ENCODE measurements around the gene SFXN1.

DNA sequence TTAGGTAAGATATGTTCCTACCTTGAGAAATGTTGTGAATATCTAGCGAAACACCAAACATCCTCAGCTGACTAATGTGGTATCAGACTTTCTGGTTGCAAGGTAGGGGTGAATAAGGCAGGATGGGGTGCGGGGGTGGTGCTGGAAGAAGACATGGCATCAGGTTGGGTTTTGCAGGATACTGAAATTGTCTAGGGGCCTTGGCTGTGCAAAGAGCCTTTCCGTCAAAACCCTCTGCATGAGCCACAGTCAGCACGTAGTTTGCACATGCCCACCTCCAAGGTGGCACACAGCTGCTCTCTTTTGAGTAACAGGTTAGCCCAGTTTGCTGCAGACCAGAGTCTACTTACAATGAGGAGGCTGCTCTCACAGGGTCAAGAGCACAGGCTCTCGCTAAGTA, 42.0 kb downstream of the SFXN1 start:
- TF ChIP-seq, protein P1, sequence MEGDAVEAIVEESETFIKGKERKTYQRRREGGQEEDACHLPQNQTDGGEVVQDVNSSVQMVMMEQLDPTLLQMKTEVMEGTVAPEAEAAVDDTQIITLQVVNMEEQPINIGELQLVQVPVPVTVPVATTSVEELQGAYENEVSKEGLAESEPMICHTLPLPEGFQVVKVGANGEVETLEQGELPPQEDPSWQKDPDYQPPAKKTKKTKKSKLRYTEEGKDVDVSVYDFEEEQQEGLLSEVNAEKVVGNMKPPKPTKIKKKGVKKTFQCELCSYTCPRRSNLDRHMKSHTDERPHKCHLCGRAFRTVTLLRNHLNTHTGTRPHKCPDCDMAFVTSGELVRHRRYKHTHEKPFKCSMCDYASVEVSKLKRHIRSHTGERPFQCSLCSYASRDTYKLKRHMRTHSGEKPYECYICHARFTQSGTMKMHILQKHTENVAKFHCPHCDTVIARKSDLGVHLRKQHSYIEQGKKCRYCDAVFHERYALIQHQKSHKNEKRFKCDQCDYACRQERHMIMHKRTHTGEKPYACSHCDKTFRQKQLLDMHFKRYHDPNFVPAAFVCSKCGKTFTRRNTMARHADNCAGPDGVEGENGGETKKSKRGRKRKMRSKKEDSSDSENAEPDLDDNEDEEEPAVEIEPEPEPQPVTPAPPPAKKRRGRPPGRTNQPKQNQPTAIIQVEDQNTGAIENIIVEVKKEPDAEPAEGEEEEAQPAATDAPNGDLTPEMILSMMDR (IDR thresholded peaks at IDR 0.05; ENCODE audit: insufficient read depth, low read depth, low read length), result no peak
- no peak for TF ChIP-seq EZH2 (IDR thresholded peaks at IDR 0.05; ENCODE audit: insufficient read depth, low read length)
